H9 (cell line): ENCODE results near the gene ARID1B. TPM values are rescaled to one million over a fixed set of nuclear protein-coding genes. Genes with fewer than 3 reads are reported as not detected.

Source experiments
- DNase-seq: peaks from one replicate; pipeline ENCODE4 v3.0.0-alpha.2; 2017
- H2AFZ ChIP-seq: one replicate; pipeline ENCODE4 v1.6.1; 2013; ENCODE audit warnings: mild to moderate bottlenecking, low read length, control low read depth, moderate library complexity
- H2AK5ac ChIP-seq: 2 replicates; pipeline ENCODE4 v1.6.1; 2013; ENCODE audit warnings: low read length, control low read depth, mixed read lengths; ENCODE audit not compliant: insufficient read length
- H2BK120ac ChIP-seq: one replicate; pipeline ENCODE4 v1.6.1; 2013; ENCODE audit warnings: low read depth, mild to moderate bottlenecking, low read length, control low read depth, inconsistent platforms; ENCODE audit not compliant: poor library complexity, severe bottlenecking
- H2BK12ac ChIP-seq: 2 replicates; pipeline ENCODE4 v1.6.1; 2013; ENCODE audit warnings: low read length, control low read depth, mixed read lengths, low read depth; ENCODE audit not compliant: insufficient read length
- H2BK15ac ChIP-seq: 2 replicates; pipeline ENCODE4 v1.6.1; 2013; ENCODE audit warnings: low read depth, low read length, control low read depth
- H2BK20ac ChIP-seq: one replicate; pipeline ENCODE4 v1.6.1; 2013; ENCODE audit warnings: low read depth, mild to moderate bottlenecking, low read length, control low read depth, inconsistent platforms; ENCODE audit not compliant: poor library complexity, severe bottlenecking
- H2BK5ac ChIP-seq: 2 replicates; pipeline ENCODE4 v1.6.1; 2013; ENCODE audit warnings: low read length, control low read depth, mixed read lengths; ENCODE audit not compliant: insufficient read length
- H3K14ac ChIP-seq: 2 replicates; pipeline ENCODE4 v1.6.1; 2013; ENCODE audit warnings: low read length, control low read depth; ENCODE audit not compliant: insufficient read depth
- H3K18ac ChIP-seq: 2 replicates; pipeline ENCODE4 v1.6.1; 2013; ENCODE audit warnings: low read depth, mild to moderate bottlenecking, mixed read lengths, low read length, control low read depth; ENCODE audit not compliant: insufficient read length
- H3K23ac ChIP-seq: 2 replicates; pipeline ENCODE4 v1.6.1; 2013; ENCODE audit warnings: low read length, control low read depth, mixed read lengths, low read depth; ENCODE audit not compliant: insufficient read length
- H3K23me2 ChIP-seq: 2 replicates; pipeline ENCODE4 v1.6.1; 2013; ENCODE audit warnings: low read depth, mild to moderate bottlenecking, mixed read lengths, low read length, control low read depth; ENCODE audit not compliant: insufficient read length, poor library complexity, severe bottlenecking
- H3K27ac ChIP-seq: 2 replicates; pipeline ENCODE4 v1.5.1; 2013; ENCODE audit warnings: low read length, control low read depth, mixed read lengths, low read depth; ENCODE audit not compliant: insufficient read length
- H3K27me3 ChIP-seq: 2 replicates; pipeline ENCODE4 v1.6.1; 2013; ENCODE audit warnings: low read length, control low read depth, inconsistent platforms; ENCODE audit not compliant: insufficient read depth
- H3K4ac ChIP-seq: 2 replicates; pipeline ENCODE4 v1.6.1; 2013; ENCODE audit warnings: low read depth, mild to moderate bottlenecking, control low read depth, inconsistent platforms, low read length, moderate library complexity
- H3K4me1 ChIP-seq: 2 replicates; pipeline ENCODE4 v1.6.1; 2013; ENCODE audit warnings: low read length, control low read depth, inconsistent platforms; ENCODE audit not compliant: insufficient read depth
- H3K4me2 ChIP-seq: 2 replicates; pipeline ENCODE4 v1.6.1; 2013; ENCODE audit warnings: low read length, control low read depth, mixed read lengths; ENCODE audit not compliant: insufficient read length, insufficient read depth
- H3K56ac ChIP-seq: 2 replicates; pipeline ENCODE4 v1.6.1; 2013; ENCODE audit warnings: low read depth, mild to moderate bottlenecking, mixed read lengths, low read length, control low read depth; ENCODE audit not compliant: insufficient read length
- H3K79me1 ChIP-seq: 2 replicates; pipeline ENCODE4 v1.6.1; 2013; ENCODE audit warnings: low read depth, mild to moderate bottlenecking, moderate library complexity, low read length, control low read depth, inconsistent platforms; ENCODE audit not compliant: insufficient read depth, poor library complexity, severe bottlenecking
- H3K79me2 ChIP-seq: 2 replicates; pipeline ENCODE4 v1.6.1; 2013; ENCODE audit warnings: low read length, control low read depth, inconsistent platforms; ENCODE audit not compliant: insufficient read depth
- H3K9ac ChIP-seq: 2 replicates; pipeline ENCODE4 v1.6.1; 2013; ENCODE audit warnings: low read length, control low read depth, mixed read lengths; ENCODE audit not compliant: insufficient read length; ENCODE audit errors: extremely low read depth
- H3K9me3 ChIP-seq: one replicate; pipeline ENCODE4 v1.6.1; 2013; ENCODE audit warnings: low read depth, low read length, inconsistent platforms; ENCODE audit not compliant: control insufficient read depth
- H3T11ph ChIP-seq: one replicate; pipeline ENCODE4 v1.6.1; 2013; ENCODE audit warnings: mild to moderate bottlenecking, low read length, control low read depth, inconsistent platforms
- H4K20me1 ChIP-seq: one replicate; pipeline ENCODE4 v1.6.1; 2013; ENCODE audit not compliant: control insufficient read depth, insufficient read length, insufficient read depth
- H4K5ac ChIP-seq: 2 replicates; pipeline ENCODE4 v1.6.1; 2013; ENCODE audit warnings: low read depth, mild to moderate bottlenecking, mixed read lengths, low read length, control low read depth; ENCODE audit not compliant: insufficient read length
- H4K8ac ChIP-seq: replicated peaks from 2 replicates; pipeline ENCODE4 v1.6.1; 2013; ENCODE audit warnings: low read length, control low read depth, mixed read lengths, low read depth; ENCODE audit not compliant: insufficient read length
- H4K91ac ChIP-seq: 2 replicates; pipeline ENCODE4 v1.6.1; 2013; ENCODE audit warnings: low read depth, mild to moderate bottlenecking, moderate library complexity, mixed read lengths, low read length, control low read depth; ENCODE audit not compliant: insufficient read length
- H3K27ac Mint-ChIP-seq, 3 experiments: 2 replicates in 2 of 3; 3 replicates in 1 of 3; pipeline ENCODE4 v1.8.0; 2020 to 2021; ENCODE audit warnings: mixed read lengths in 3 of 3, mild to moderate bottlenecking in 1 of 3, moderate library complexity in 1 of 3
- H3K27me3 Mint-ChIP-seq: 2 replicates; pipeline ENCODE4 v1.8.0; 2021; ENCODE audit warnings: low read depth, mild to moderate bottlenecking, moderate library complexity, mixed read lengths
- H3K36me3 Mint-ChIP-seq, 3 experiments: 2 replicates in 2 of 3; 3 replicates in 1 of 3; pipeline ENCODE4 v1.8.0; 2020 to 2021; ENCODE audit warnings: low read depth in 3 of 3, mixed read lengths in 3 of 3; ENCODE audit not compliant: insufficient read depth in 1 of 3
- H3K4me1 Mint-ChIP-seq, 2 experiments: 2 replicates each; pipeline ENCODE4 v1.8.0; 2020; ENCODE audit warnings: mixed read lengths in 2 of 2
- H3K4me3 Mint-ChIP-seq, 2 experiments: 2 replicates in 1 of 2; 3 replicates in 1 of 2; pipeline ENCODE4 v1.8.0; 2020 to 2021; ENCODE audit warnings: mild to moderate bottlenecking in 2 of 2, mixed read lengths in 2 of 2, moderate library complexity in 1 of 2
- H3K9me3 Mint-ChIP-seq, 2 experiments: 2 replicates in 1 of 2; 3 replicates in 1 of 2; pipeline ENCODE4 v1.8.0; 2020; ENCODE audit warnings: mild to moderate bottlenecking in 2 of 2, mixed read lengths in 2 of 2, moderate library complexity in 1 of 2
- CTCF ChIP-seq: fragments of 200-600 bp; sonication (generic); conservative IDR thresholded peaks from 3 replicates; pipeline ENCODE4 v1.8.0; 2021; ENCODE audit warnings: antibody characterized with exemption, mild to moderate bottlenecking
- WGBS: extraction: QIAGEN DNeasy Blood & Tissue Kit; methylation state at CpG from one replicate; pipeline ENCODE4 v1.1.7; 2013; ENCODE audit warnings: missing lambda C conversion rate, low lambda C conversion rate, mixed read lengths; ENCODE audit not compliant: insufficient read length; ENCODE audit errors: extremely low coverage; 5-methylcytosine and 5-hydroxymethylcytosine counted together
- total RNA-seq: library from RNA; stranded (reverse); gene quantifications from 2 replicates; pipeline ENCODE4 v1.2.1, GENCODE V29; 2021

ARID1B gene
- total RNA-seq, 1 experiment from 2014 or later = 88.2 TPM

- H3K9ac ChIP-seq = no peak overlapping the region
- no peak overlapping the region for H3K56ac ChIP-seq
- H3K4me2 ChIP-seq = no peak overlapping the region
- no peaks in the 10 kb centered on the region for H3K9me3 ChIP-seq
- no peak overlapping the region for H2BK120ac ChIP-seq
- no peak overlapping the region for H4K91ac ChIP-seq
- no peak overlapping the region for H3T11ph ChIP-seq
- WGBS = no CpG with 5 or more reads among the region's 7 CpGs
- H2BK12ac ChIP-seq = no peak overlapping the region
- no peaks in the 10 kb centered on the region for H4K20me1 ChIP-seq
- no peak overlapping the region for H3K14ac ChIP-seq
- no peak overlapping the region for H4K8ac ChIP-seq
- peaks cover 3% of the 10 kb centered on the region; the same call in 1 of the 2 replicates for H3K4me1 ChIP-seq
- DNase-seq = no peak
- no peaks in the 10 kb centered on the region for H3K79me1 ChIP-seq
- H3K18ac ChIP-seq = no peak overlapping the region
- no peak for TF ChIP-seq CTCF
- no peak overlapping the region for H2BK15ac ChIP-seq
- H3K23ac ChIP-seq = no peak overlapping the region
- H3K27me3 ChIP-seq = no peaks in the 10 kb centered on the region
- peaks cover 11% of the 10 kb centered on the region; the same call in 1 of the 2 replicates for H3K79me2 ChIP-seq
- Mint-ChIP-seq H3K27ac (peak overlapping the region in 1 of 3 experiments; percentile 69; a peak in 2 of 7 replicates), H3K4me3 (peak overlapping the region; percentile 18 to 28; a peak in 3 of 5 replicates), H3K36me3 (no peaks in the 10 kb centered on the region), H3K27me3 (no peaks in the 10 kb centered on the region; the same call in 1 of the 2 replicates), H3K9me3 (no peaks in the 10 kb centered on the region), H3K4me1 (peaks cover 35 to 44% of the 10 kb centered on the region in 2 experiments)
- H2BK20ac ChIP-seq = no peak overlapping the region
- no peak overlapping the region for H2BK5ac ChIP-seq
- H3K23me2 ChIP-seq = peaks cover 3% of the 10 kb centered on the region
- H2AK5ac ChIP-seq = no peak overlapping the region
- no peak overlapping the region for H2AFZ ChIP-seq
- no peak overlapping the region for H3K27ac ChIP-seq
- H3K4ac ChIP-seq = no peak overlapping the region
- no peak overlapping the region for H4K5ac ChIP-seq
These were observed 242.6 kb downstream of the ARID1B start for GRCh38 chr6:157019733-157020132.
